OCI-LY3 (cell line): ENCODE results near the gene MFN2.
"Not testable (repeated sequence)": the region's sequence is repeated elsewhere in the genome, so short reads cannot be mapped to it uniquely, and the experiment has no call there.

Experiments used
- H2AFZ ChIP-seq: fragments of 200-600, 300-600 bp; shearing (Covaris generic); 2 replicates; pipeline ENCODE4 v1.6.0; 2014; ENCODE audit warnings: antibody characterized with exemption, low read depth, low read length
- H3K27ac ChIP-seq: fragments of 200-600, 300-600 bp; sonication (generic); 2 replicates; pipeline ENCODE4 v1.5.1; 2014; ENCODE audit warnings: mild to moderate bottlenecking, low read length, moderate library complexity, mixed read lengths
- H3K27me3 ChIP-seq: fragments of 200-600, 300-600 bp; sonication (generic); 2 replicates; pipeline ENCODE4 v1.6.1; 2014; ENCODE audit warnings: low read depth, low read length, mixed read lengths
- H3K36me3 ChIP-seq: fragments of 200-600, 300-600 bp; sonication (generic); replicated peaks from 2 replicates; pipeline ENCODE3; 2014; ENCODE audit warnings: low read depth, low read length, mixed read lengths
- H3K4me1 ChIP-seq: fragments of 300-600, 200-600 bp; sonication (generic); 2 replicates; pipeline ENCODE4 v1.6.1; 2014; ENCODE audit warnings: low read length, mixed read lengths
- H3K4me2 ChIP-seq: fragments of 200-600, 300-600 bp; sonication (generic); 2 replicates; pipeline ENCODE4 v1.6.1; 2014; ENCODE audit warnings: low read length, mixed read lengths
- H3K4me3 ChIP-seq: fragments of 300-600, 200-600 bp; sonication (generic); 2 replicates; pipeline ENCODE4 v1.5.1; 2014; ENCODE audit warnings: antibody characterized with exemption, mild to moderate bottlenecking, low read length, moderate library complexity
- H3K79me2 ChIP-seq: fragments of 300-600, 200-600 bp; shearing (Covaris generic); 2 replicates; pipeline ENCODE4 v1.6.1; 2014; ENCODE audit warnings: mild to moderate bottlenecking, low read length, mixed read lengths
- H3K9ac ChIP-seq: fragments of 300-600, 200-600 bp; shearing (Covaris generic); 2 replicates; pipeline ENCODE4 v1.6.0; 2014; ENCODE audit warnings: mild to moderate bottlenecking, low read length, moderate library complexity
- H3K9me3 ChIP-seq: fragments of 200-600, 300-600 bp; shearing (Covaris generic); 2 replicates; pipeline ENCODE4 v1.6.1; 2014; ENCODE audit warnings: low read length, mixed read lengths; ENCODE audit not compliant: insufficient read depth
- H4K20me1 ChIP-seq: fragments of 200-600, 300-600 bp; sonication (generic); 2 replicates; pipeline ENCODE4 v1.6.1; 2016; ENCODE audit warnings: low read length, mixed read lengths; ENCODE audit not compliant: insufficient read depth
- EZH2phosphoT487 ChIP-seq: fragments of 200-600 bp; shearing (Covaris generic); IDR thresholded peaks from 2 replicates; pipeline ENCODE4 v1.6.1; 2018; ENCODE audit warnings: antibody characterized with exemption, mixed run types, low read depth
- TF ChIP-seq, protein P1 (sequence below): fragments of 200-600, 300-600 bp; sonication (generic); IDR thresholded peaks from 2 replicates; pipeline ENCODE4 v1.5.1; 2014; ENCODE audit warnings: antibody characterized with exemption, low read length, low read depth

The MFN2 gene

DNA sequence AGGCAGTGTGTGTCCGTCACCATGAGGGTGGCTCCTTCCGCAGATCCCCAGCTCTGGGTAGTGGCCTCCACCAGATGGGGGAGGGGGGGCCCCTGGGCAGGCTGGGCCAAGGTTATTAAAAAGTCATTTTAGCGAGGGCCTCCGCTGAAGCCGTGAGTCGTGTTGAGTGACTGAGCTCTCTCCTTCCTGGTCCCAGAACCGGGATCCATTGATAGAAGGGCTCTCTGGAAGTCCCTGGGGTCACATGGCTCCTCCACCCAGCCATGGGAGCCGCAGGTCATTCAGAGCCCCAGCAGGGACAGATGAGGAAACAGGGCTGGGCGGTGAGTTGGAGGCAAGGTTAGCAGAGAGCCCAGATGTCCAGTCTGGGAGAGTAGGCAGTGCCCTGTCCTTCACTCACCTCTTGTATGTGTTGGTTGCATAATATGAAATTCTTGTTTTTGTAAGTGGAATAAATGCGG lies 51.9 kb downstream of the MFN2 start:
- no peaks in the 10 kb centered on the region for H3K4me1 ChIP-seq

DNA sequence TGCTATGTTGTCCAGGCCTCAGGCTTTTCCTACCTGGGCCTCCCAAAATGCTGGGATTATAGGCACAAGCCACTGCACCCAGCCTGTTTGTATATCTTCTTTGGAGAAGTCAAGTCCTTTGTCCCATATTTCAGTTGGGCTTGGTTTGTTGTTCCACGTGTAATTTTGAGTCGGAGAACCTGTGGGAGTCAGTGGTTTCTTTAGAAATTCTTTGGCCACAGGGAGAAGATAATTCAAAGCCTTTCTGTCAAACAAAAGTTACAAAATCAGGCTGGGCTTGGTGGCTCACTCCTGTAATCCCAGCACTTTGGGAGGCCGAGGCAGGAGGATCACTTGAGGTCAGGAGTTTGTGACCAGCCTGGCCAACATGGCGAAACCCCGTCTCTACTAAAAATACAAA lies 53.2 kb downstream of the MFN2 start:
- not testable (repeated sequence) for H3K4me1 ChIP-seq, H4K20me1 ChIP-seq, H3K36me3 ChIP-seq, H3K4me3 ChIP-seq, H2AFZ ChIP-seq, H3K27ac ChIP-seq, H3K79me2 ChIP-seq, H3K27me3 ChIP-seq, H3K9me3 ChIP-seq, H3K9ac ChIP-seq, H3K4me2 ChIP-seq

More for the DNA sequence above, 51.9 kb downstream of the MFN2 start:
- Histone ChIP-seq H3K9ac (no peak overlapping the region), H3K4me3 (no peak overlapping the region), H3K36me3 (no peaks in the 10 kb centered on the region), H3K27ac (no peak overlapping the region), H3K27me3 (no peaks in the 10 kb centered on the region), H3K9me3 (no peaks in the 10 kb centered on the region), H2AFZ (no peak overlapping the region), H3K4me2 (no peak overlapping the region), H4K20me1 (no peaks in the 10 kb centered on the region), H3K79me2 (no peaks in the 10 kb centered on the region)
- TF ChIP-seq, protein P1, sequence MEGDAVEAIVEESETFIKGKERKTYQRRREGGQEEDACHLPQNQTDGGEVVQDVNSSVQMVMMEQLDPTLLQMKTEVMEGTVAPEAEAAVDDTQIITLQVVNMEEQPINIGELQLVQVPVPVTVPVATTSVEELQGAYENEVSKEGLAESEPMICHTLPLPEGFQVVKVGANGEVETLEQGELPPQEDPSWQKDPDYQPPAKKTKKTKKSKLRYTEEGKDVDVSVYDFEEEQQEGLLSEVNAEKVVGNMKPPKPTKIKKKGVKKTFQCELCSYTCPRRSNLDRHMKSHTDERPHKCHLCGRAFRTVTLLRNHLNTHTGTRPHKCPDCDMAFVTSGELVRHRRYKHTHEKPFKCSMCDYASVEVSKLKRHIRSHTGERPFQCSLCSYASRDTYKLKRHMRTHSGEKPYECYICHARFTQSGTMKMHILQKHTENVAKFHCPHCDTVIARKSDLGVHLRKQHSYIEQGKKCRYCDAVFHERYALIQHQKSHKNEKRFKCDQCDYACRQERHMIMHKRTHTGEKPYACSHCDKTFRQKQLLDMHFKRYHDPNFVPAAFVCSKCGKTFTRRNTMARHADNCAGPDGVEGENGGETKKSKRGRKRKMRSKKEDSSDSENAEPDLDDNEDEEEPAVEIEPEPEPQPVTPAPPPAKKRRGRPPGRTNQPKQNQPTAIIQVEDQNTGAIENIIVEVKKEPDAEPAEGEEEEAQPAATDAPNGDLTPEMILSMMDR, result no peak
- TF ChIP-seq EZH2phosphoT487, result no peak

DNA sequence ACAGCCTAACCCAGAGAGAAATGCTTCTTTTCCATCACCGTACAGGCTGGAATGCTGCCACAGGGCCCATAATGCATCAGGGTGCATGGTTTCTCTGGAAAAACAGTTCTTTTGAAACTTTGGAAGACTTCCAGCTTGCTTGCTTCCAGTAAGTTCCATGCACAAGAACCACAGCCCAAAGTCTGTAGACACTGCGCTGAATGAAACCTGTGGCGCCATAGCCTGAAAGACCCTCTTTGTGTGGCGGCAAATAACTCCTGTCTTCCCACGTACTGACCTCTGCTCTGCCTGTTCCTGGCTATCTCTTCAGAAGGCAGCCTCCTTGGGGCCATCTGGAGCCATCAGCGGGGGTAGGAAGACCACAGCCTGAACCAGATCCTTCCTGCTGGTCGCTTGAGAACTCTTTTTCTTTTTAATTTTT lies 54.1 kb downstream of the MFN2 start:
- peaks cover 9% of the 10 kb centered on the region for H3K4me1 ChIP-seq
- H3K4me3 ChIP-seq, result no peak overlapping the region
- H2AFZ ChIP-seq, result no peak overlapping the region
- H3K36me3 ChIP-seq, result no peaks in the 10 kb centered on the region
- no peaks in the 10 kb centered on the region for H4K20me1 ChIP-seq
- no peak overlapping the region for H3K27ac ChIP-seq
- H3K9ac ChIP-seq, result no peak overlapping the region
- H3K27me3 ChIP-seq, result 0 out of 2 replicates have a peak, but pooled peaks cover 4% of the 10 kb centered on the region
- H3K9me3 ChIP-seq, result no peaks in the 10 kb centered on the region
- TF ChIP-seq EZH2phosphoT487, result no peak
- TF ChIP-seq, protein P1, result no peak
- H3K4me2 ChIP-seq, result no peak overlapping the region
- H3K79me2 ChIP-seq, result no peaks in the 10 kb centered on the region

DNA sequence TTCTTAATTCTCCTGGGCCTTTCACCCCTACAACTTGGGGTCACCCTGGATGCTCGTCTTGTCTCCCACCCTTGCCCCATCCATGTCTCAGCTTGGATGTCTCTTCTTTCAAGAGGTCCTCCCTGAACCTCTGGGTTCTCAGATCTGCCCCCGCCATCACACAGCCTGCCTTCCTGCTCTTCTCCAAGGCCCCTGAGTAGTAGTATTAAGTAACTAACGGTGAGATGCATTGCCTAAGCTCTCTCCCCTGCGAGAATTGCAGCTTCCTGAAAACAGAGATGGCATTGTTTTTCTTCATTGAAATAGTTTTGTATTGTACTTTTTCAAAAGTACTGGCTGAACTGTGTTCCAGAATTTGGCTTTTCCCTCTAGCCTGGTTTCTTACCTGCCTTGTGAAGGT lies 55.1 kb downstream of the MFN2 start:
- TF ChIP-seq, protein P1, result no peak
- no peak for TF ChIP-seq EZH2phosphoT487

More for the DNA sequence above, 55.1 kb downstream of the MFN2 start:
- no peaks in the 10 kb centered on the region for H3K79me2 ChIP-seq
- H2AFZ ChIP-seq, result no peak overlapping the region
- H3K27ac ChIP-seq, result no peak overlapping the region
- no peaks in the 10 kb centered on the region for H3K9me3 ChIP-seq
- H3K4me3 ChIP-seq, result no peak overlapping the region
- no peak overlapping the region for H3K9ac ChIP-seq
- H3K27me3 ChIP-seq, result 0 out of 2 replicates have a peak, but pooled peaks cover 7% of the 10 kb centered on the region
- H3K36me3 ChIP-seq, result no peaks in the 10 kb centered on the region
- H3K4me2 ChIP-seq, result no peak overlapping the region
- peaks cover 18% of the 10 kb centered on the region for H3K4me1 ChIP-seq
- H4K20me1 ChIP-seq, result no peaks in the 10 kb centered on the region
